LHCN-M2 (cell line): ENCODE measurements around the gene KBTBD13. TPM values are rescaled to one million over a fixed set of nuclear protein-coding genes. Genes with fewer than 3 reads are reported as not detected.

ENCODE experiments used
- DNase-seq: peaks from one replicate; pipeline ENCODE4 v3.0.0-alpha.2; 2012; ENCODE audit warnings: low read depth
- polyA plus RNA-seq: library from polyadenylated mRNA; unstranded; fragments of >200 nt; gene quantifications from one replicate; pipeline ENCODE4 v1.2.1, GENCODE V29; 2012; ENCODE audit warnings: missing spikeins
- total RNA-seq: library from RNA; depleted of rRNA; stranded (reverse); fragments of >200 nt; gene quantifications from 2 replicates; pipeline ENCODE4 v1.2.3, GENCODE V29; 2014; rRNA removed

The KBTBD13 gene
- not detected in 2 replicates for total RNA-seq
- polyA plus RNA-seq: not detected

- no peak for DNase-seq
Measured at GRCh38 chr15:65076486-65077290, at the start of gene KBTBD13. Gene KBTBD13, plus strand, starts transcription at chr15:65076746. Its CDS starts 70 bp downstream, at chr15:65076816.

GRCh38 chr15:65026756-65027155, 49.8 kb upstream of the KBTBD13 start:
- no peak for DNase-seq

GRCh38 chr15:65027593-65027992, 49.0 kb upstream of the KBTBD13 start:
- DNase-seq: no peak

GRCh38 chr15:65028338-65028737, 48.2 kb upstream of the KBTBD13 start:
- no peak for DNase-seq

- peak; percentile 75 for DNase-seq
Measured at GRCh38 chr15:65028921-65029735, 47.4 kb upstream of the KBTBD13 start, which contains the start of gene MTFMT. Gene MTFMT, minus strand, starts transcription at chr15:65029639. Its CDS starts 26 bp downstream, at chr15:65029613.

GRCh38 chr15:65029736-65030208, 46.8 kb upstream of the KBTBD13 start:
- DNase-seq: no peak

- DNase-seq: peak; percentile 84
Measured at GRCh38 chr15:65032801-65033537, 43.6 kb upstream of the KBTBD13 start.

- peak; percentile 45 for DNase-seq
Measured at GRCh38 chr15:65033659-65034269, 42.8 kb upstream of the KBTBD13 start.

GRCh38 chr15:65034719-65035118, 41.8 kb upstream of the KBTBD13 start:
- no peak for DNase-seq

GRCh38 chr15:65037309-65037708, 39.2 kb upstream of the KBTBD13 start:
- no peak for DNase-seq

- DNase-seq: no peak
Measured at GRCh38 chr15:65038428-65038827, 38.1 kb upstream of the KBTBD13 start.

GRCh38 chr15:65038836-65039235, 37.7 kb upstream of the KBTBD13 start:
- no peak for DNase-seq

GRCh38 chr15:65040461-65040860, 36.1 kb upstream of the KBTBD13 start:
- DNase-seq: no peak

GRCh38 chr15:65041787-65042186, 34.8 kb upstream of the KBTBD13 start:
- no peak for DNase-seq

- DNase-seq: no peak
Measured at GRCh38 chr15:65042776-65043327, 33.7 kb upstream of the KBTBD13 start.

GRCh38 chr15:65044218-65044617, 32.3 kb upstream of the KBTBD13 start:
- peak; percentile 78 for DNase-seq

GRCh38 chr15:65044724-65045481, 31.6 kb upstream of the KBTBD13 start, which contains the start of gene SLC51B:
Gene SLC51B, plus strand, starts transcription at chr15:65045387. Its CDS starts 4,618 bp downstream, at chr15:65050005.
- peak; percentile 85 for DNase-seq

- no peak for DNase-seq
Measured at GRCh38 chr15:65048241-65048640, 28.3 kb upstream of the KBTBD13 start.

GRCh38 chr15:65049418-65049840, 27.1 kb upstream of the KBTBD13 start:
- peak; percentile 94 for DNase-seq

- DNase-seq: no peak
Measured at GRCh38 chr15:65050270-65050669, 26.3 kb upstream of the KBTBD13 start.
